NCI-H82 treated with DMSO at 0.1 percent for 48 hours (cell line): ENCODE data around the gene LYPD1.

Experiments used
- DNase-seq: peaks from one replicate; lab custom pipeline; 2025; ENCODE audit not compliant: unreplicated experiment; lab: John Stamatoyannopoulos, UW

Gene LYPD1

DNA sequence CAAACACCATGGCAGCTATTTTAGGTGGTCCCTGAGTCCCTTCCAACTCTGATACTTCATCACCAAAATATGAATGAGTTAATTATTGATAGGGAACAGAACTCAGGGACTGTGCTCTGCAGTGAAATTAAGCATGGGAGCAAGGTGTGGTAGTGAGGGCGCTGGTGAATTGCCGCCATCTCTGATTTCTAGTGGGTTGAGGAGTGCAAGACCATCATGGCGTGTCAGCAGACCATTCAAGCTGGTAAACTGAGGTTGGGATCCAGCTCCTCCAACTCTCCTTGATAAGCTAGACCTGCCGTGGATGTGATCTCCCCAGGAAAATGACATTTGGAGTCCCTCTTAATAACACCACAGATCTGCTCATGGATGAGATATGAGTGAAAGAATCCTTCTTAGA is 70.4 kb downstream of the LYPD1 start:
- DNase-seq = no peak

DNA sequence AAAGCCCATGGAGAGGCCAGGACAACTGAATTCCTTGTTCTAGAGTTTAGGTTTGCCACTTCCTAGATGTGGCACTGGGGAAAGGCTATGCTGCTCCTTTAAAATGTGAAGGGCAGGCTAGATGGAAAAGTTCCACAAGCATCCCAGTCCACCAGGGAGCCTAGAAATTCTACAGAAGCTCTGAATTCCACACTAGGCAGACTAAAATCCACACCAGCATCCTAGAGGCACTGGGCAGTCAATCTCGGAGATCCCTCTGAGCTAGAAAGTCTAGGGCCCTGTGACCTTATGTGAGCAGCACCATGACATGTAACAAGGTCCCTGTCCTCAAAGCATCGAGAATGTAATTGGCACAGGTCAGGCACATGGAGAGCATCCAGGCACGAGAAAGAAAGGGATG is 71.5 kb downstream of the LYPD1 start:
- DNase-seq = no peak

DNA sequence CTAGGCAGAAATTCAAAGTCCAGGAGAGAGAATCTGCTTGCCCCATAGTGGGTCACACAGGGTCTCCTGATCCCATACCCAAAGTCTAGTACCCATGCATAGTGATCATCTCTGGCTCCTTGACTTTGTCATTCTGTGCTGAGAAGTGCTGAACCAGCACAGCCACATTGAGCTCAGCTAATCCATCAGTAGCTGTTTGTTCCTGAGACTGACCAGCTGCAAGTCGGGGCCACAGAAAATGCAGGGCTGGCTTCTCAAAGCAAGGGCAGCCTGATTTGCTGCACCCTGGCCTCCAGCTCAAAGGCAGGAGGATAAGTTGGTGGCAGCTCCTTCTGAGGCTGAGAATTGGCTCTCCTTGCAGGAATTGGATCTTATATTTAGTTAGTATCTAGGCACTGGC is 72.2 kb downstream of the LYPD1 start:
- DNase-seq = no peak

- no peak for DNase-seq
Observed at GRCh38 chr2:132597166-132597565, 72.8 kb downstream of the LYPD1 start.

DNA sequence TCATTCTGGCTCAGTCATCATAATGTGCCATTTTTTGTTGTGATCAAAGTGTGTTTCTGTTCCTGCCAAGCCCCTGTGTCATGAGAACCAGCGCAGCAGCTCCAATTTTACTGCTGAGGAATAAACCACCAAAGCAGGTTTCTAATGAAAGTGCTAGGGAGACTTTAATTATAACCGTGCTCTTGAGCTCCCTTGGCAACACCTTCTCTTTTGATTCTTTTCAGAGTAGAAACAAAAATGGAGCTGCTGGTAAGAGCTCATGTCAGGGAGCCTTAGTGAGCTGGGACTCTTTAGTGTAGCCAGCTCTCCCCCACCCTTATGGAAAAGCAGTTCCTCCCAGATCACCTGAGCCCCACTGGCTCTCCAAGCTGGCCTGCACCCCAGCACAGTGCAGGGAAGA is 74.3 kb downstream of the LYPD1 start:
- DNase-seq = no peak

DNA sequence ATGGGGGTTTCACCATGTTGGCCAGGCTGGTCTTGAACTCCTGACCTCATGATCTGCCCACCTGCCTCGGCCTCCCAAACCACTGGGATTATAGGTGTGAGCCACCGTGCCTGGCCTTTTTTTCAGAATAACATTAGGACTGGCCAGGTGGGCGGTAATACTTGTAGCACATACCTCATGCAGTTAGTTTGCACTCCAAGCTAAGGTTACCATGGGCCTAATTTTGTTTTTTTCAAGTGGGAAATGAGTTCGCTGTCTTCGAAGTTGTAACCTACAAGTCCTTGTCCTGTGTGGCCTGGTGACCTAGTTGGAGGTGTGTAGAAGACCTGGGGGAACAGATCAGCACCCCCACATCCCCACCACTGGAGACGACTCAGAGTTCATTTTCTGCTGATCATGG is 74.8 kb downstream of the LYPD1 start:
- no peak for DNase-seq
